Activated CD4-positive, alpha-beta T cell treated with anti-CD3 and anti-CD28 coated beads for 48 hours (primary cell): ENCODE measurements around the gene AIM2.
A peak's percentile ranks its signal among the peaks of the same experiment; 100 is the strongest.
"Not testable (repeated sequence)": the region's sequence is repeated elsewhere in the genome, so short reads cannot be mapped to it uniquely, and the experiment has no call there.

Experiments used
- DNase-seq: peaks from one replicate; pipeline ENCODE4 v3.0.0-alpha.2; 2020

Gene AIM2, protein sequence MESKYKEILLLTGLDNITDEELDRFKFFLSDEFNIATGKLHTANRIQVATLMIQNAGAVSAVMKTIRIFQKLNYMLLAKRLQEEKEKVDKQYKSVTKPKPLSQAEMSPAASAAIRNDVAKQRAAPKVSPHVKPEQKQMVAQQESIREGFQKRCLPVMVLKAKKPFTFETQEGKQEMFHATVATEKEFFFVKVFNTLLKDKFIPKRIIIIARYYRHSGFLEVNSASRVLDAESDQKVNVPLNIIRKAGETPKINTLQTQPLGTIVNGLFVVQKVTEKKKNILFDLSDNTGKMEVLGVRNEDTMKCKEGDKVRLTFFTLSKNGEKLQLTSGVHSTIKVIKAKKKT

DNA sequence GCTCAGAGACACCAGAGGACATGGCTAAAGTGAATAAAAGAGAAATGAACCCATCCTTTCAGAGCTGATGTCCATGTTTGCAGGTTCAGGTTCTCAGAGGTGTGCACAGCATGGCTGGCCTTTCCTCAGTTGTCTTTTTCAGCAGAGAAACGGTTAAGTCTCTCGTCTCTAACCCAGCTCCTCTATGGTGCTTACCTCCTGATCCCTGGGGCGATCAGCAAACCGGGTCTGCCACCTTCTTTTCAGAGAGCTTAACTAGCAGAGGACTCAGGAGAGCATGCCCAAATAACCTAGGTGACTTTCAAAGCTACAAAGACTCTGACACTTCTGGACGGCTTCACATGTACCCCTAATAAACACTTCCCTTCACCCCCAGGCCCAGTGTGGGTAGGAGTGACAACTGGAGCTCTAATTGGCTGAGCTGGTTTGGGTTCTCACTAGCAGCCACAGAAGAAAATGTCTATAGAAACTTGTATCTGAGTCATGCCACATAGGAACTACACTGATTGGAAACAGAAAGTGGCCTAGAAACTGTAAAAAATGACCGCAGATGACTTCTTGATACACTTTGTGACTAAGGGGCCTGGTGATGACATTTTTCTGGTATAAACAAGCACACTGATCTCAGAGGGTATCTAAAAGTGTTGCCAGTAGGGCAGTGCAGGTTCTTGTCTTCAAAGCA is at the start of gene AIM2:
Gene AIM2, minus strand, starts transcription at position 329 of the 682 bp plus-strand sequence. CDS start 3,267 bp downstream, outside the sequence.
- peak; percentile 78 for DNase-seq

DNA sequence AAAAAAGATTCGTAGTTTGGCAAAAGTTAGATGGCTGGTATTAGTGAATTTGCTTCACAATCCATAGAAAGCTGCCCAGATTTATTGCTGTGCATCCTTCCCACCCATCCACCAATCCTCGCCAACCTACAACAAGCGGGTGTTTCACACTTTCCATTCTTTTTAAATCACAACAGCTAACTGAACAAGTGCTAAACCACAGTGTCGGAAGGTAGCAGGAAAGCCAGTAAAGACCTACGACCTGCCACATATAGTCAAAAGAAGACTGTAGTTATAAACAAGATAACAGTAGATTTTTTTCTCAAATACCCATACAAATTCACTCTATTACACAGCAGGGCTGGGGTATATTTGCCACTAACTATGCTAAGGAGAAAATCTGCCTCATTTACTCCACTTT is 47.0 kb upstream of the AIM2 start:
- DNase-seq = no peak

DNA sequence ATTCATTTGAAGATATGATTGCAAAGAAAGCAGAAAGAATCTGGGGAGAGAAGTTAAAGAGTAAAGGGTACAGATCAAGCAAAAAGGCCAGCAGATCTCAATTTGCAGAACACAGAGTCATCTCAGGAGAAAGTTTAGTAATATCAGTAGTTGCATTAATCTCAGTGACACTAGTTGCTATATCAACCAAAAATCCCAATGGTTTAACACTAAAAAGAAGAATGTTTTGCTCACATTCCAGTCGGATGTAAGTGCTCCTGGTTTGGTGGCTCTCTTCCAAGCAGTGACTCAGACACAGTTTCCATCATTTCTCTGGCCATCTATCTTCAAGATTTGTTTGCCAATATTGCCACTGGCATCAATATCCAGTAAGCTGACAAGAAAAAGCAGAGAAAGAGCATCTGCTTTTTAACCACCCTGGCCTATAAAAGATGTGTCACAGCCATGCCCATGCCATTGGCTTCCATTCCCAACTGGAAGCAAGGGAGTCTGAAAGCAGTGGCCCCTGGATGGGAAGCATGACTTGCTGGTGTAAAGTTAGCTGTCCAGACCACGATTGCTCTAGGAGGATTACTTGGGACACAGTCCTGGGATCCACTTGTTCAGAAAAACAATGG is 45.5 kb upstream of the AIM2 start:
- DNase-seq = no peak

DNA sequence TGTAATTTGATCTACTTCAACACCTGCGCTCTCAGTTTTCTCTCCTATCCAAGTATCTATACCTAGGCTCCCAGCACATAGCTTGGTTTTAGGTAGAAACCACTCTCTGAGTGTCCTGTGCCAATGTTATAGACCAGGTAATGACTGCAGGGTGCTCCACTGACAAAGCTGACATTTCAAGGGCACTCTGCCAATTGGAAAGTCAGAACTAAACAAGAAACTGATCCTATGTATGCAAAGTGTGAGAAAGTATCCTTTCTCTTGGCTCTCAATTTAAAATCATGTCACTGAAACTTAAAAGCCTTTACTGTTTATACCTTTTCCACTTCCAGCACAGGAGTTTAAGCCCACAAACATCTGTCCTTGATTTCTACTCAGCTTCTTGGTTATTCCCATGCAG is 45.0 kb upstream of the AIM2 start:
- no peak for DNase-seq

DNA sequence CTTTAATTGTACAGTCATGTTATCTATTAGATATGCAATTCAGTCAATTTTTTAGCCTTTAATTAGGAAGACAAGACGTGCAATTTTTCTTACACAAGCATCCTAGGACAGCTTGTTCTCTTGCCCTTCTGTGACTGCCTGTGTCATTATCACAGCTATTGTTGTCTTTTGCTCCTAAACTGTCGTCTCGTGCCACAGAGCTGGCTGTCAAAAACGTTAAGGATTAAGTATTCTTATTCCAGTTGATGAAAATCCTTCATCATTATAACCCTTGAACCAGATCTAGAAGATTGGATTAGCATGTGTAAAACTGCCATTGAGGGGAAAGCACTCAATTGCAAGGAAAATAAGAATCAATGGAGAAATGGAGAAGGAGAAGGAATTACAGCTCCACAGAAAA is 43.8 kb upstream of the AIM2 start:
- no peak for DNase-seq

DNA sequence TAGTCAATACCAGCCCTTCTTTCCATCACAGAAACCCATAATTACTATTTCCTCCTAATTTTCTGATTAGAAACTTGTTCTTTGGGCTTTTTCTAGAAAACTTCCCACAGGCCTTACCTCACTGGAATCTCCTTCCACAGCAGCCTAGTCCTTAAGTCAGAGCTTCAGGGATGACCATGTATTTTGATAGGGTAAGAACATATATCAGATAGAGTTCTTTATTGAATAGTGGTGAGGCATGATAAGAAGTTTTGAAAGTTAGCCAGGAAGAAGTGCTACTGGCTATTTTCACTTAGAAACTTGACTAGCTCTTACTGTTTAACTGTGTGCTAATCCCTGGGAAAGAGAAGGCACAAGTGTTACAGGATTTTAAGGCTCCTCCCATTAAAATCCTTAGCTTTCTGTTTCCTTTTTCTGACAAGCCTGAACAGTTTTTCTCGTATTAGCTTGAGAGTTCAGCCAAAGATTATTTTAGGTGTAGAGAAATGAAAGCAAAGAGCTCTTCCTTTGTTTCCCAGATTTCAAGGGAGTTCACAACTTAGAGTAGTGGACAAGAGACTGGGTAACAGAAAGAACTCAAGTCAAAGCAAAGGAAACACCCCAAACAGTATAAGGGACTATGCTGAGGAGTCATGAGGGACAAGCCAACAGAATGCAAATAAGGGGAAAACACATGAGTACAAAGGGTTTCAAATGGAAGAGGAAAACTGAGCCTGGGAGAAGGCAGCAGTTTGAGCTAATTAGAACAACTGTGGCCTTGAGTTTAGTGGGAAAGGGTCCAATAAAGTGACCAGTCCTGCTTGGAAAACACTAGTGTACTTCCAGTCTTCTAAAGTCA is 37.2 kb upstream of the AIM2 start:
- no peak for DNase-seq

DNA sequence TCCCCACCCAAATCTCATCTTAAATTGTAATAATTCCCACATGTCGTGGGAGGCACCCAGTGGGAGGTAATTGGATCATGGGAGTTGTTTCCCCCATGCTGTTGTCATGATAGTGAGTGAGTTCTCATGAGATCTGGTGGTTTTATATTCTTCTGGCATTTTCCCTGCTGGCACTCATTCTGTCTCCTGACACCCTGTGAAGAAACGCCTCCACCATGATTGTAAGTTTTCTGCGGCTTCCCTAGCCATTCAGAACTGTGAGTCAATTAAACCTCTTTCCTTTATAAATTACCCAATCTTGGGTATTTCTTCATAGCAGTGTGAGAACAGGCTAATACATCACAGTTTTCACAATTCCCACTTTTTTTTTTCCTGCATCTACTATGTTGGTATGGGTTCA is 26.5 kb upstream of the AIM2 start:
- not testable (repeated sequence) for DNase-seq

DNA sequence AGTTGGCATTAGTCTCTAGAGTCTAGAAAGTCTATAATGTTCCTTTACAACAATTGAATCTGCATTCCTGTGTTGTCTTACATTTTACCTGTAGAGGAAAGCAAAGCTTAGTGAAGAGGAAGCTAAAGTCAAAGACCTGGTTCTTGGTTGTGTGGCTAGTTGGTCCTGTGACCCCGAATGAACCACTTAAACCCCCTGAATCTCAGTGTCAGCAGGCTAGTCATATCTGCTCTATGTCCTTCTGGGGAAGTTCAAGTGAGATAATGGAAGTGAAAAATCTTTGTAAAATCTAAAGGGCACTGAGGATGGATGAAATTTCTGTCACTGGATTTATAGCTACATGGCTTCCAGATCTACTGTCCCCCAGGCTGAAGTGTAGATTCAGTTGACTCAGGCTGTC is 24.0 kb upstream of the AIM2 start:
- DNase-seq = no peak

DNA sequence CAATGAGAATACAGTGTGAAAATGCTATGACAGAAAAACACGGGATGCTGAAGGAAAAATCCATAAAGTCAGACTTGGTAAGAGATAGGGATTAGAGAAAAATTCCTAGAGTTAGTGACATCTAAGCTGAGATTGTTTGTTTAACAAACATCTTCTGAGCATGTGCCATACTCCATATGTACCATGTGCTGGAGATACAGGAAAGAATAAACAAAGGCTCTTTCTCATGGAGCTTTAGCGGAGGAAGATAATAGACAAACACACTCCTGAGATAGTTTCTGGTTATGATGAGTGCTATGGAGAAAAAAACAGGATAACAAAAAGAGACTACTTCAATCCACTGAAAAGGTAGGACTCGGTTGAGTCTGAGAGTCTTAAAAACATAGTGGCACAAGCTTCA is 22.0 kb upstream of the AIM2 start:
- no peak for DNase-seq

DNA sequence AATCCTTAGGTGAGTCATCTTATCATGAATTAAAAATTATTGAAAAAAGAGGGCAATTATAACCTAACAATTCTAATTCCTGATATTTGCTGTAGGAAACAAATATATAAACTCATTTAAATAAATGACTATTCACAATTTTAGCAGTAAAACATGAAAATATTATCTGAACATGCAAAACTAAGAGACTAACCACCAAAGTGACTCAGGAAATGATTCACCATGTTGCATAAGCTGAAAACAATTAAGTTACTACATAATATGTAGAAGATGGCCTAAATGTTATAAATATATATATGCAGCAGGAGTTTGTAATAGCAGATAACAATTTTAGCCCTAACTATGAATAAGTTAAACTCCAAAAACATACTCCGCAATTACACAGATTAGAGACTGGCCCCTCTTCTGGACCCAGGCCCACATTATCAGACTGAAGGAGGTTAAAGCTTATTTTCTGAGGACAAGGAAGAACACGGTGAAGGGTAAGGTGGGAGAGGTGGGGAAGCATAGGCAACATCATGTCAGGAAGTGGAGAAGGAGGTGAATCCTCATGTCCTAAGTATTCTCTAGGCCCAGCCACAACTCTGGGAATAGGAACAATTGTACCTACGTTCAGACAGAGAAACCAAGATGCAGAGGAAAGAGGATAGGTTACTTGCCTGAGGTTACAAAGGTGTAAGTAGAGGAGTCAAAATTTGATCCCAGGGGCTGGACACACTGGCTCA is 15.6 kb upstream of the AIM2 start:
- no peak for DNase-seq

DNA sequence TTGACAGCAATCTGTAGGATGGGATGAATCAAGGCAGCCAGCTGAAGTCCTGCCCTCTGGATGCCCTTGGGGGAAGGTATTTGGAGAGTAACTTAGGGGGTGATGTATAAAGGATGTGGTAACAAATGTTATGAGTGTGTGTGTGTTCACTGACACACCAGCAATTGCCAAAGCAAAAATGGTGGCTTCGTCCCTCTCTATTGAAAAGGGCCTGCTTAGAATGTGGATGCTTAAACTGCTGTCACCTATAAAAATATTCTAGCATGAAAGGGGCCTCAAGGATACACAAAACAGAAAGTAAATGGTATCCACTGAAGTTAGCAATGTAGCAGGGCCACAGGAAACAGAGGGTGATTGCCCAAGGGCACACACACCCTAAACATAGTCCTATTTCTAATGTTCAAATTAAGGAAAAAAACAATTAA is 15.1 kb upstream of the AIM2 start:
- DNase-seq = peak; percentile 53

DNA sequence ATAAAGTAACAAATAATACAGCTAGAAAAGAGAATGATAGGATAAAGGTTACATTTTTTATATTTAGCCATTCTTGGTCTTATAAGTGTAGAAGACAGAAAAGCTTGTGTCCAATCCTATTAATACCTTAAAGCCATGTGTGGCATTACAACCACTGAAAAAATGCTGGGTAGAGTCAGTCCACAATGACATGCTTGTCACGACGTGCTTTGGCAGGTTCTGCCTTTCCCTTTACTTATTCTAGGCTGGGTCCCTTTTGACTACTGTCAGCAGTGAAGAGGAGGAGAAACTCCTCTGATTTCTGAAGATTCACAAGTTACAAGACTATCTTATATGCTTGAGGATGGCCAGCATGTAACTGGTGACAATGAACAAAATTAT is 14.6 kb upstream of the AIM2 start:
- DNase-seq = no peak

DNA sequence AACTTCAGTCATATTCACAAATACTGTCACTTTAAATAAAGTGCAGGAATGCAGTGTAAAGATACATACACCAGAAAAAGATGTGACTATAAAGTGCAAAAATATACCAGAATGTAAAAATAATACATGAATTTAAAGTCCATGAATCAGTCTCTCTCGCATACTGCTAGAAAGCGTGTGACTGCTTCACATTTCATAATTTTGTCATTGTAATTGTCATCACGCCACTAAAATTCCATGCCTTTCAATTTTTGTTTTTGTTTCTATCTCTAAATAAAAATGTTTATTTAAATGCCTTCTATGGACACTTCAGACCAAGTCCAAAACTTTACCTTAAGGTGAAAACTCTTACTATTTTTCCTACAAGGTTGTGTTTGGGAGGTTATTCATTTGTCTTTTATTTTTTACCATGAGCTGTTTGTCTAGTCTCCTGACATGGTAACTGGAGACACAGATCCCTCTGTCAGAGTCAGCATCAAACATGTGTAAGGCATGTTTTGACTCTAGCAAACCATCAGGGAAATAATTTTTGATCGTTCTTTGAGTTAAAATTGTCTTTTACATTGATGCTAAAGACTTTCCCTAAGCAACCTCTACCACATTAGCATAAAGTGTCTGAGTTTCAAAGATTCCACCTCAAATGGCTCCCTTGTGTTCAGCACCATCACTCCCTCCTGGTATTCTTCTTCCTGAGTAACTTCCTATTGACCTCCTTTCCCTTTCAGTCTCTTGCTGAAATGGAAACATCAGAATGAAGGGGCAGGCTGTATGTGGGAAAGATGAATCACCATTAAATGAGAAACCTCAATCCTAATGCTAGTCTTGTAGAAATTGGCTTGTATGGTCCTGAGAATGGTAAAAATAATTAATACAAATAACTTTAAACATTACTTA is 14.0 kb upstream of the AIM2 start:
- no peak for DNase-seq

DNA sequence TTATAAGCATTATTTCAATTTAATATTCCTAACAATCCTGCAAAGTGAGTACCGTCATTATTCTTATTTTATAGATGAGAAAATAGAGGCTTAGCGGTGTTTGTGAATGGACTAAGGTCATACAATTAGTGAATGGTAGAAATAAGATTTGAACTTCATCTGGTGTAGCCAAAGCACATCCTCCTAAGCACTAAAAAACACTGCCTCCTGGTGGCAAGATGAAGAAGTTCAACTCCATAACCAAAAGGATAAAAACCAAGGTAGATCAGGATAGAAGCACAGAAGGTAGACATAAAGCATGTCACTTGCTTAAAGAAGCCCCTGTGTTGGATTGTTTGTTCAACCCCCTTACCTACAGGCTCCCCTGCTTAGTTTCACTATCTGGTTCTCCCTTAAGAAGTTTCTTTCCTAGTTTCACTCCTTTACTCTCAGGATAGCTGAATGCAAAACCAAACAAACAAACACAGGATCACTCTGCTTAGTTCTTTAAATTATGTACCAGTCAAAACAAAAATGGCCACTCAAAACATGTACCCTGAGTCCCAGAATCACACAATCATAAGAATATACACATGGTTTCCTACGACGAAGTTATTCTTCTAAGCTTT is 12.7 kb upstream of the AIM2 start:
- no peak for DNase-seq

DNA sequence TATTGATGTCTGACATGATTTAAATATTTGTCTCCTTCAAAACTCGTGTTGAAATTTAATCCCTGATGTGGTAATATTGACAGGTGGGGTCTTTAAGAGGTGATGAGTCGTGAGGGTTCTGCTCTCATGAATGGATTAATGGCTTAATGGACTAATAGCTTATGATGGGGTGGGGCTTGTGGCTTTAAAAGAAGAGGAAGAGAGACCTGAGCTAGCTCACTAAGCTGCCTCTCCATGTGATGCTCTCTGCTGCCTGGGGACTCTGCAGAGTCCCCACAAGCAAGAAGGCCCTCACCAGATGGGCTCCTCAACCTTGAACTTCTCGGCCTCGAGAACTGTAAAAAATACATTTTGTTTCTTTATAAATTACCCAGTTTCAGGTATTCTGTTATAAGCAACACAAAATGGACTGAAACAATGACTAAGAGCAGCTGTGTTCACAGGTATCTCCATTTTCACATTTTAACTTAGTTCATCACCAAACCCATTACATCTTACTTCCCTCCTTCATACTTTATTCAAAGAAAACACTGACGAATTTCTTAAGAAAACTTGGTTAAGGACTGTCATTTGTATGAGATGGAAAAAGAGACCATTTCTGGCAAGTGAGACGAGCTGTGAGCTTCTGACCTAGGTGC is 12.1 kb upstream of the AIM2 start:
- no peak for DNase-seq

DNA sequence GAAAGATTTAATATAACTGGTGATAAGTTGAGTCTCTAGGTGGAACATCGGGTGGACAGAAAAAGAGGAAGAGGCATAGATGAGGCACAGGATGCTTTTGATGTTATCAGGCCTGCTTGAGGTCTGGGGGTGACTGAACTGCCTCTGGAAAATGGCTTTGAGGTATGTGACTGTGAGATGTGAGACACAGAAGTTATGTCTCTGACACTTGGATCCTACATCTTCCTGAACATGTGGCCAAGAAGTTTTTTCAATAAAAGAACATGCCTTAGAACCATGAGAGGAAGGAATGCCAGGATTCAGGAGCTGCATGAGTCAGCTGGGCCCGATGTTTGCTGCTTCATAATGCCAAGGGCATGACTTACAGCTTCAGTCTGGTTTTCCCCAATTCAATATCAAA is 11.5 kb upstream of the AIM2 start:
- peak; percentile 35 for DNase-seq

DNA sequence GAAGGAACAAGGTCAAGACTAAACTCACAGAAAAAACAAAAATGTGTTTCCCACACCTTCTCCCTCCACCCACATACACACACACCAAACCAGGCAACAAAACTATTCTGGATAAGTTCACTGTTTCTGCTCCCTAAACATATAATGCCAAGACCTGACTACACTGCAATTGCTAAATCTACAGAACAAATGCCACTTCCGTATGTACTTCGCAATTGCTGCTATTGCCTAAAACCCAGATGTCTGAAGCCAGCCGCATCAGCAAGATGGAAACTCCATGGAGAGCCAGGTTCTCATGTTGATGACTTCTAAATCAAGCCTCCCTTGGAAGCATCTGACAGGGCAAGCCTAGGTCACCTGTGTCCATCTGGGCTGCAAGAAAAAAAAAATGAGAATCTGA is 8.3 kb upstream of the AIM2 start:
- no peak for DNase-seq

DNA sequence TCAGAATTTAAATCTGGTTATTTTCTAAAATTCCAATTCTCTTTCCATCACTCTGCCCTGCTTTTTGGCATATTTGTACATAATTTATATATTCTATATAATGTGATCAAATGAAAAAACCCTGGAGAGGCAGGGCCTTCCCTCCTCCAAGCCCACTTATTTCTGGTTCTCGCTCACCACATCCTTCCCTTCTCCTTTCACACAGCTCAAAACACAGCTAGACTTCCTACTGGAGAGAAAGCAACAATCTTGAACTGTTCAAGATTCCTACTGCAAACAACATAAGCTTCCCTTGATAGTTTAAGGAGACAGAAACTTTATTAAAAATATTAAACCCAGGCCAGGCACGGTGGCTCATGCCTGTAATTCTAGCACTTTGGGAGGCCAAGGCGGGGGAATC is 7.6 kb upstream of the AIM2 start:
- no peak for DNase-seq

DNA sequence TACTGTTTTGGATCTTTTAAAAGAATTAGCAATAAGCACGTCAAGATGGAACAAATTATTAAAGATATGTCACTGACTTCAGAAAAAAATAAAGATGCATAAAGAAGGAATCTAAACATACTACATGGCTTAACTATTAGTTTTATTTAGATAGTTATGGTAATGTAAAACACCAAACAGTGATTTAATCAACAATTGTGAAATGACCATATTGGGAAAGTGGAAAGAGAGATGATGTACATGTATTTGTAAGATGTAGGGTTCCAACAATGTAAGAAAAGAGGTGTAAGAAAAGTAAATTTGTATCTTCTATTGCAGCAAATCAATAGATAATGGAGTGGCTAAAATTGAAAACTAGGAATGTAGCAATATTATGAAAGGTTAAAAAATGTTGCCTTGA is 6.4 kb upstream of the AIM2 start:
- no peak for DNase-seq

DNA sequence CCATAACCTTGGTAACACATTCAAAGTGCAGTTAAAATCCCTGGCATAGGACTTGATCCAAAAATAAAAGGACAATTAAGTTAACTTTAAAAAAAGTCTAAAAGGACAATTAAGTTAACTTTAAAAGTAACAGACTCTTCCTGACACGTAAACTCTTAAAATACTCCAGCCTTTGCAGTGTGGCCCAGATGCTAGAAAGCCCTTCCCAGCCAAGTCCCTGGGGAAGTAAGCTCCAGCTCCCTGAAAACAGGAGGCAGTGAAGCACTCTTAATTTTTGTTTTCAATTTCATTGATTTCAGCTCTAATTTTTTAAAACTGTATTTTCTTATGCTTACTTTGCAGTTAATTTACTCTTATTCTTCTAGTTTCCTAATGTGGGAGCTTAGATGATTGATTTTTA is 5.1 kb upstream of the AIM2 start:
- DNase-seq = no peak

DNA sequence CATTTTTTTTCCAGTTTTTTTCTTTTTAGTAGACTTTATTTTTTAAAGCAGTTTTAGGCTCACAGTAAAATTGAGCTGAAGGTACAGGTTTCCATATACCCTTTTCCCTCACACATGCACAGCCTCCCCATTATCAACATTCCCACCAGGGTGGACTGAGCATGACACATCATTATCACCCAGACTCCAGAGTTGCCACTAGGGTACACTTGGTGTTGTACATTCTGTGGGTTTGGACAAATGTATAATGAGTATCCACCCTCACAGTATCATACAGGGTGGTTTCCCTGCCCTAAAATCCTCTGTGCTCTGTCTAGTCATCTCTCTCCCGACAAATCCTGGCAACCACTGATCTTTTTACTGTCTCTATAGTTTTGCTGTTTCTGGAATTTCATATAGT is 3.0 kb upstream of the AIM2 start:
- DNase-seq = no peak
